ENCODE data around the gene KIF26B.

Gene KIF26B

GRCh38 chr1:245211035-245211749, 56.4 kb downstream of the KIF26B start:
- no peak for DNase-seq

- no peak for DNase-seq
Observed at GRCh38 chr1:245211761-245212160, 57.0 kb downstream of the KIF26B start.

- no peak for DNase-seq
Observed at GRCh38 chr1:245212221-245212710, 57.5 kb downstream of the KIF26B start.

- DNase-seq = no peak
Observed at GRCh38 chr1:245213066-245213831, 58.5 kb downstream of the KIF26B start.

- no peak for DNase-seq
Observed at GRCh38 chr1:245215071-245215470, 60.3 kb downstream of the KIF26B start.

GRCh38 chr1:245216366-245217115, 61.8 kb downstream of the KIF26B start:
- no peak for DNase-seq

- no peak for DNase-seq
Observed at GRCh38 chr1:245217853-245218608, 63.2 kb downstream of the KIF26B start.

GRCh38 chr1:245220381-245220985, 65.7 kb downstream of the KIF26B start:
- no peak for DNase-seq

- no peak for DNase-seq
Observed at GRCh38 chr1:245221805-245222204, 67.0 kb downstream of the KIF26B start.

GRCh38 chr1:245222931-245223595, 68.3 kb downstream of the KIF26B start:
- DNase-seq = no peak

- DNase-seq = no peak
Observed at GRCh38 chr1:245225322-245226202, 70.8 kb downstream of the KIF26B start.

- no peak for DNase-seq
Observed at GRCh38 chr1:245226203-245226499, 71.4 kb downstream of the KIF26B start.

GRCh38 chr1:245229051-245229450, 74.3 kb downstream of the KIF26B start:
- DNase-seq = no peak

- no peak for DNase-seq
Observed at GRCh38 chr1:245232931-245233330, 78.1 kb downstream of the KIF26B start.

- peak; percentile 34 for DNase-seq
Observed at GRCh38 chr1:245234217-245235081, 79.7 kb downstream of the KIF26B start.

- no peak for DNase-seq
Observed at GRCh38 chr1:245235156-245235555, 80.4 kb downstream of the KIF26B start.

- DNase-seq = no peak
Observed at GRCh38 chr1:245240648-245241165, 85.9 kb downstream of the KIF26B start.

- DNase-seq = no peak
Observed at GRCh38 chr1:245241526-245242130, 86.8 kb downstream of the KIF26B start.

GRCh38 chr1:245242989-245243388, 88.2 kb downstream of the KIF26B start:
- no peak for DNase-seq

All from NCI-H510A treated with DMSO at 0.1 percent for 48 hours (cell line).